ENCODE results near the gene HBA2. TPM values are rescaled to one million over a fixed set of nuclear protein-coding genes. Genes with fewer than 3 reads are reported as not detected.

HBA2 gene
- total and polyA plus RNA-seq, 9 of the 15 experiments (the other 6 are each of a cell fraction or from before 2014, with no cell fraction given) = 40.4 to 853 (median 286) TPM

DNA sequence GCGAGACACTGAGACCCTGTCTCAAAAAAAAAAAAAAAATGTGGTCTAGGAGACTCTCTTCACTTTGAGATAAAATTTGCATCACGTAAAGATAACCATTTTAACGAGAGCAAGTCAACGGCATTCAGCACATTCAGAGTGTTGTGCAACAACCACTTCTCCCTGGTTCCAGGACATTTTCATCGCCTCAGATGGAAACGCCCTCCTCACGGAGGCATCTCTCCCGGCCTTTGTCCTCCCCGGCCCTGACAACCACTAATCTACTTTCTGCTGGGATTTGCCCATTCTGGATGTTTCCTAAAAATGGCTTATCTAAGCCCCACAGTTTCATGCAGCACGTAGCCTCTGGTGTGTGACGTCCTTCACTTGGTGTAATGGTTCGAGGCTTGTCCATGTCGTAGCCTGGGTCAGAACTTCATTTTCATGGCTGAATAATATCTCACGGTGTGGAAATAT is 27.9 kb upstream of the HBA2 start (continued):
- TF ChIP-seq, protein P1, sequence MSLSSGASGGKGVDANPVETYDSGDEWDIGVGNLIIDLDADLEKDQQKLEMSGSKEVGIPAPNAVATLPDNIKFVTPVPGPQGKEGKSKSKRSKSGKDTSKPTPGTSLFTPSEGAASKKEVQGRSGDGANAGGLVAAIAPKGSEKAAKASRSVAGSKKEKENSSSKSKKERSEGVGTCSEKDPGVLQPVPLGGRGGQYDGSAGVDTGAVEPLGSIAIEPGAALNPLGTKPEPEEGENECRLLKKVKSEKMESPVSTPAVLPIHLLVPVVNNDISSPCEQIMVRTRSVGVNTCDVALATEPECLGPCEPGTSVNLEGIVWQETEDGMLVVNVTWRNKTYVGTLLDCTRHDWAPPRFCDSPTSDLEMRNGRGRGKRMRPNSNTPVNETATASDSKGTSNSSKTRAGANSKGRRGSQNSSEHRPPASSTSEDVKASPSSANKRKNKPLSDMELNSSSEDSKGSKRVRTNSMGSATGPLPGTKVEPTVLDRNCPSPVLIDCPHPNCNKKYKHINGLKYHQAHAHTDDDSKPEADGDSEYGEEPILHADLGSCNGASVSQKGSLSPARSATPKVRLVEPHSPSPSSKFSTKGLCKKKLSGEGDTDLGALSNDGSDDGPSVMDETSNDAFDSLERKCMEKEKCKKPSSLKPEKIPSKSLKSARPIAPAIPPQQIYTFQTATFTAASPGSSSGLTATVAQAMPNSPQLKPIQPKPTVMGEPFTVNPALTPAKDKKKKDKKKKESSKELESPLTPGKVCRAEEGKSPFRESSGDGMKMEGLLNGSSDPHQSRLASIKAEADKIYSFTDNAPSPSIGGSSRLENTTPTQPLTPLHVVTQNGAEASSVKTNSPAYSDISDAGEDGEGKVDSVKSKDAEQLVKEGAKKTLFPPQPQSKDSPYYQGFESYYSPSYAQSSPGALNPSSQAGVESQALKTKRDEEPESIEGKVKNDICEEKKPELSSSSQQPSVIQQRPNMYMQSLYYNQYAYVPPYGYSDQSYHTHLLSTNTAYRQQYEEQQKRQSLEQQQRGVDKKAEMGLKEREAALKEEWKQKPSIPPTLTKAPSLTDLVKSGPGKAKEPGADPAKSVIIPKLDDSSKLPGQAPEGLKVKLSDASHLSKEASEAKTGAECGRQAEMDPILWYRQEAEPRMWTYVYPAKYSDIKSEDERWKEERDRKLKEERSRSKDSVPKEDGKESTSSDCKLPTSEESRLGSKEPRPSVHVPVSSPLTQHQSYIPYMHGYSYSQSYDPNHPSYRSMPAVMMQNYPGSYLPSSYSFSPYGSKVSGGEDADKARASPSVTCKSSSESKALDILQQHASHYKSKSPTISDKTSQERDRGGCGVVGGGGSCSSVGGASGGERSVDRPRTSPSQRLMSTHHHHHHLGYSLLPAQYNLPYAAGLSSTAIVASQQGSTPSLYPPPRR (CRISPR knock-in tag; IDR thresholded peaks at IDR 0.05; ENCODE audit: borderline replicate concordance) = no peak
- TF ChIP-seq, protein P2, sequence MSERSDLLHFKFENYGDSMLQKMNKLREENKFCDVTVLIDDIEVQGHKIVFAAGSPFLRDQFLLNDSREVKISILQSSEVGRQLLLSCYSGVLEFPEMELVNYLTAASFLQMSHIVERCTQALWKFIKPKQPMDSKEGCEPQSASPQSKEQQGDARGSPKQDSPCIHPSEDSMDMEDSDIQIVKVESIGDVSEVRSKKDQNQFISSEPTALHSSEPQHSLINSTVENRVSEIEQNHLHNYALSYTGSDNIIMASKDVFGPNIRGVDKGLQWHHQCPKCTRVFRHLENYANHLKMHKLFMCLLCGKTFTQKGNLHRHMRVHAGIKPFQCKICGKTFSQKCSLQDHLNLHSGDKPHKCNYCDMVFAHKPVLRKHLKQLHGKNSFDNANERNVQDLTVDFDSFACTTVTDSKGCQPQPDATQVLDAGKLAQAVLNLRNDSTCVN (CRISPR knock-in tag; IDR thresholded peaks at IDR 0.05) = no peak
- no peak for TF ChIP-seq BMI1 (IDR thresholded peaks at IDR 0.05; ENCODE audit: low read length)
- TF ChIP-seq, protein P3, sequence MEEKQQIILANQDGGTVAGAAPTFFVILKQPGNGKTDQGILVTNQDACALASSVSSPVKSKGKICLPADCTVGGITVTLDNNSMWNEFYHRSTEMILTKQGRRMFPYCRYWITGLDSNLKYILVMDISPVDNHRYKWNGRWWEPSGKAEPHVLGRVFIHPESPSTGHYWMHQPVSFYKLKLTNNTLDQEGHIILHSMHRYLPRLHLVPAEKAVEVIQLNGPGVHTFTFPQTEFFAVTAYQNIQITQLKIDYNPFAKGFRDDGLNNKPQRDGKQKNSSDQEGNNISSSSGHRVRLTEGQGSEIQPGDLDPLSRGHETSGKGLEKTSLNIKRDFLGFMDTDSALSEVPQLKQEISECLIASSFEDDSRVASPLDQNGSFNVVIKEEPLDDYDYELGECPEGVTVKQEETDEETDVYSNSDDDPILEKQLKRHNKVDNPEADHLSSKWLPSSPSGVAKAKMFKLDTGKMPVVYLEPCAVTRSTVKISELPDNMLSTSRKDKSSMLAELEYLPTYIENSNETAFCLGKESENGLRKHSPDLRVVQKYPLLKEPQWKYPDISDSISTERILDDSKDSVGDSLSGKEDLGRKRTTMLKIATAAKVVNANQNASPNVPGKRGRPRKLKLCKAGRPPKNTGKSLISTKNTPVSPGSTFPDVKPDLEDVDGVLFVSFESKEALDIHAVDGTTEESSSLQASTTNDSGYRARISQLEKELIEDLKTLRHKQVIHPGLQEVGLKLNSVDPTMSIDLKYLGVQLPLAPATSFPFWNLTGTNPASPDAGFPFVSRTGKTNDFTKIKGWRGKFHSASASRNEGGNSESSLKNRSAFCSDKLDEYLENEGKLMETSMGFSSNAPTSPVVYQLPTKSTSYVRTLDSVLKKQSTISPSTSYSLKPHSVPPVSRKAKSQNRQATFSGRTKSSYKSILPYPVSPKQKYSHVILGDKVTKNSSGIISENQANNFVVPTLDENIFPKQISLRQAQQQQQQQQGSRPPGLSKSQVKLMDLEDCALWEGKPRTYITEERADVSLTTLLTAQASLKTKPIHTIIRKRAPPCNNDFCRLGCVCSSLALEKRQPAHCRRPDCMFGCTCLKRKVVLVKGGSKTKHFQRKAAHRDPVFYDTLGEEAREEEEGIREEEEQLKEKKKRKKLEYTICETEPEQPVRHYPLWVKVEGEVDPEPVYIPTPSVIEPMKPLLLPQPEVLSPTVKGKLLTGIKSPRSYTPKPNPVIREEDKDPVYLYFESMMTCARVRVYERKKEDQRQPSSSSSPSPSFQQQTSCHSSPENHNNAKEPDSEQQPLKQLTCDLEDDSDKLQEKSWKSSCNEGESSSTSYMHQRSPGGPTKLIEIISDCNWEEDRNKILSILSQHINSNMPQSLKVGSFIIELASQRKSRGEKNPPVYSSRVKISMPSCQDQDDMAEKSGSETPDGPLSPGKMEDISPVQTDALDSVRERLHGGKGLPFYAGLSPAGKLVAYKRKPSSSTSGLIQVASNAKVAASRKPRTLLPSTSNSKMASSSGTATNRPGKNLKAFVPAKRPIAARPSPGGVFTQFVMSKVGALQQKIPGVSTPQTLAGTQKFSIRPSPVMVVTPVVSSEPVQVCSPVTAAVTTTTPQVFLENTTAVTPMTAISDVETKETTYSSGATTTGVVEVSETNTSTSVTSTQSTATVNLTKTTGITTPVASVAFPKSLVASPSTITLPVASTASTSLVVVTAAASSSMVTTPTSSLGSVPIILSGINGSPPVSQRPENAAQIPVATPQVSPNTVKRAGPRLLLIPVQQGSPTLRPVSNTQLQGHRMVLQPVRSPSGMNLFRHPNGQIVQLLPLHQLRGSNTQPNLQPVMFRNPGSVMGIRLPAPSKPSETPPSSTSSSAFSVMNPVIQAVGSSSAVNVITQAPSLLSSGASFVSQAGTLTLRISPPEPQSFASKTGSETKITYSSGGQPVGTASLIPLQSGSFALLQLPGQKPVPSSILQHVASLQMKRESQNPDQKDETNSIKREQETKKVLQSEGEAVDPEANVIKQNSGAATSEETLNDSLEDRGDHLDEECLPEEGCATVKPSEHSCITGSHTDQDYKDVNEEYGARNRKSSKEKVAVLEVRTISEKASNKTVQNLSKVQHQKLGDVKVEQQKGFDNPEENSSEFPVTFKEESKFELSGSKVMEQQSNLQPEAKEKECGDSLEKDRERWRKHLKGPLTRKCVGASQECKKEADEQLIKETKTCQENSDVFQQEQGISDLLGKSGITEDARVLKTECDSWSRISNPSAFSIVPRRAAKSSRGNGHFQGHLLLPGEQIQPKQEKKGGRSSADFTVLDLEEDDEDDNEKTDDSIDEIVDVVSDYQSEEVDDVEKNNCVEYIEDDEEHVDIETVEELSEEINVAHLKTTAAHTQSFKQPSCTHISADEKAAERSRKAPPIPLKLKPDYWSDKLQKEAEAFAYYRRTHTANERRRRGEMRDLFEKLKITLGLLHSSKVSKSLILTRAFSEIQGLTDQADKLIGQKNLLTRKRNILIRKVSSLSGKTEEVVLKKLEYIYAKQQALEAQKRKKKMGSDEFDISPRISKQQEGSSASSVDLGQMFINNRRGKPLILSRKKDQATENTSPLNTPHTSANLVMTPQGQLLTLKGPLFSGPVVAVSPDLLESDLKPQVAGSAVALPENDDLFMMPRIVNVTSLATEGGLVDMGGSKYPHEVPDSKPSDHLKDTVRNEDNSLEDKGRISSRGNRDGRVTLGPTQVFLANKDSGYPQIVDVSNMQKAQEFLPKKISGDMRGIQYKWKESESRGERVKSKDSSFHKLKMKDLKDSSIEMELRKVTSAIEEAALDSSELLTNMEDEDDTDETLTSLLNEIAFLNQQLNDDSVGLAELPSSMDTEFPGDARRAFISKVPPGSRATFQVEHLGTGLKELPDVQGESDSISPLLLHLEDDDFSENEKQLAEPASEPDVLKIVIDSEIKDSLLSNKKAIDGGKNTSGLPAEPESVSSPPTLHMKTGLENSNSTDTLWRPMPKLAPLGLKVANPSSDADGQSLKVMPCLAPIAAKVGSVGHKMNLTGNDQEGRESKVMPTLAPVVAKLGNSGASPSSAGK (IDR thresholded peaks at IDR 0.05) = peak; percentile 30; the same call in 1 of the 2 replicates
- TF ChIP-seq ZNF324 (CRISPR knock-in tag; IDR thresholded peaks at IDR 0.05) = no peak
- no peak for TF ChIP-seq MBD2 (IDR thresholded peaks at IDR 0.05; ENCODE audit: borderline replicate concordance, low read depth)
- TF ChIP-seq, protein P4, sequence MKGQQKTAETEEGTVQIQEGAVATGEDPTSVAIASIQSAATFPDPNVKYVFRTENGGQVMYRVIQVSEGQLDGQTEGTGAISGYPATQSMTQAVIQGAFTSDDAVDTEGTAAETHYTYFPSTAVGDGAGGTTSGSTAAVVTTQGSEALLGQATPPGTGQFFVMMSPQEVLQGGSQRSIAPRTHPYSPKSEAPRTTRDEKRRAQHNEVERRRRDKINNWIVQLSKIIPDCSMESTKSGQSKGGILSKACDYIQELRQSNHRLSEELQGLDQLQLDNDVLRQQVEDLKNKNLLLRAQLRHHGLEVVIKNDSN (CRISPR knock-in tag; IDR thresholded peaks at IDR 0.05) = no peak
- TF ChIP-seq RBM34 (IDR thresholded peaks at IDR 0.05; ENCODE audit: borderline replicate concordance, insufficient read depth, low read length) = no peak
- TF ChIP-seq ZZZ3 (IDR thresholded peaks at IDR 0.05) = no peak
- TF ChIP-seq XRCC4 (IDR thresholded peaks at IDR 0.05; ENCODE audit: extremely low read depth, insufficient read depth, insufficient read length) = no peak
